HG03520 (cell line): ENCODE measurements around the gene PDPK1.
"Not testable (repeated sequence)": the region's sequence is repeated elsewhere in the genome, so short reads cannot be mapped to it uniquely, and the experiment has no call there.

Experiments used
- ATAC-seq: cut with Tn5 transposase; IDR thresholded peaks from one replicate; pipeline ENCODE4 v1.9.1; 2021; ENCODE audit warnings: mild to moderate bottlenecking, moderate library complexity; ENCODE audit not compliant: unreplicated experiment

The PDPK1 gene

GRCh38 chr16:2585651-2586081 lies 47.8 kb downstream of the PDPK1 start:
- no peak for ATAC-seq

GRCh38 chr16:2586241-2586640 lies 48.4 kb downstream of the PDPK1 start:
- ATAC-seq: no peak

GRCh38 chr16:2586901-2587480 lies 49.2 kb downstream of the PDPK1 start:
- no peak for ATAC-seq

- ATAC-seq: no peak
Observed at GRCh38 chr16:2587891-2588565, 50.2 kb downstream of the PDPK1 start.

- no peak for ATAC-seq
Observed at GRCh38 chr16:2591476-2592240, 53.8 kb downstream of the PDPK1 start.

- no peak for ATAC-seq
Observed at GRCh38 chr16:2592786-2593185, 55.0 kb downstream of the PDPK1 start.

GRCh38 chr16:2595393-2596205 lies 57.8 kb downstream of the PDPK1 start:
- ATAC-seq: no peak

- ATAC-seq: no peak
Observed at GRCh38 chr16:2596747-2597559, 59.1 kb downstream of the PDPK1 start.

- no peak for ATAC-seq
Observed at GRCh38 chr16:2597560-2597902, 59.7 kb downstream of the PDPK1 start.

GRCh38 chr16:2598133-2598641 lies 60.4 kb downstream of the PDPK1 start:
- ATAC-seq: no peak

GRCh38 chr16:2598723-2599122 lies 60.9 kb downstream of the PDPK1 start:
- no peak for ATAC-seq

GRCh38 chr16:2599165-2599564 lies 61.3 kb downstream of the PDPK1 start:
- not testable (repeated sequence) for ATAC-seq

GRCh38 chr16:2599785-2600184 lies 62.0 kb downstream of the PDPK1 start:
- ATAC-seq: not testable (repeated sequence)

- not testable (repeated sequence) for ATAC-seq
Observed at GRCh38 chr16:2601301-2602025, 63.6 kb downstream of the PDPK1 start.

GRCh38 chr16:2602175-2602574 lies 64.4 kb downstream of the PDPK1 start:
- not testable (repeated sequence) for ATAC-seq

GRCh38 chr16:2603165-2604015 lies 65.6 kb downstream of the PDPK1 start:
- peak; percentile 50 for ATAC-seq

GRCh38 chr16:2604016-2604369 lies 66.2 kb downstream of the PDPK1 start:
- ATAC-seq: not testable (repeated sequence)

- not testable (repeated sequence) for ATAC-seq
Observed at GRCh38 chr16:2606820-2607219, 69.0 kb downstream of the PDPK1 start.

- ATAC-seq: not testable (repeated sequence)
Observed at GRCh38 chr16:2609345-2609744, 71.5 kb downstream of the PDPK1 start.
